ENCODE data around the gene DLX1.
"Not testable (repeated sequence)": the region's sequence is repeated elsewhere in the genome, so short reads cannot be mapped to it uniquely, and the experiment has no call there.

Gene DLX1

DNA sequence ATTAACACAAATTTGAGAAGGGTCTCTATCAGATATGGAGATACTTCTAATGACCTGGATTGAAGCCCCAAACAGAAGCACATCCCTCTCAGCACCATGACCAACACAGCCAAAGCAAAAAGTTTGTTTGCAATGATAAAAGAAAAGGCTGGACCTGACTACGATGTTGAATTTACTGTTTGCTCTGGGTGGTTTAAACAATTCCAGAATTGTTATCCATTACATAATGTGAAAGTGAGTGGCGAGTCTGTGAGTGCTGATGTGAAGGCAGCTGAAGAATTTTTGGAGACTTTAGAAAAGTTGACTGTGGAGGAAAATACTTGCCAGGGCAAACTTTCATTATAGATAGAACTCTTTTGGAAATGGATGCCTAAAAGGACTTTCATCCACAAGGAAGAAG, 34.8 kb downstream of the DLX1 start:
- no peak for DNase-seq

DNA sequence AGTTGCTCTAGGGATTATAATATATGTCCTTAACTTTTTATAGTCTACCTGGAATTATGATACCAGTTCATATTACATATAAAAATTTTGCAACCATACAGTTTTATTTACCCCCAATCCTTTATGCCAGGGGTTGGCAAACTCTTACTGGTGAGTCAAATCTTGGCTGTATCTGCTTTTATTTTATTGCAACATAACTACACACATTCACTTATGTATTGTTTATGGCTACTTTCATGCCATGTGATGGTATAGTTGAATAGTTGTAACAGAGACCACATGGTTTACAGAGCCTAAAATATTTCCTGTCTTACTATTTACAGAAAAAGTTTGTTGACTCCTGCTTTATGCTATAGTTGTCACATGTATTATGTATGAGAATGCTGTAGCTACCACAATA, 43.2 kb downstream of the DLX1 start:
- DNase-seq: no peak

DNA sequence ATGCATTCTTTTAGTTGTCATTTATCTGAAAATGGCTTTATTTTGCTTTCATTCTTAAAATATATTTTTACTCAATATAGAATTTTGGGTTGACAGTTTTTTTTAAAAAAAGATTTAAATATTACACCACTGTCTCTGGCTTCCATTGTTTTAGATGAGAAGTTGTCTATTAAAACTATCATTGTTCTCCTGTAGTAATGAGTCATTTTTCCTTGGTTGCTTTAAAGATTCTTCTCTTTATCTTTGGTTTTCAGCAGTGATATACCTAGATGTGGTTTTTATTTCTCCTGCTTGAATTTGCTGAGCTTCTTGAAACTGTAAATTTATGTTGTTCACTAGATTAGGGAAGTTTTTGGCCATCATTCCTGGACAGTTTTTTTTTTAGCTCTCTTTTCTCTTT, 44.1 kb downstream of the DLX1 start:
- no peak for DNase-seq

DNA sequence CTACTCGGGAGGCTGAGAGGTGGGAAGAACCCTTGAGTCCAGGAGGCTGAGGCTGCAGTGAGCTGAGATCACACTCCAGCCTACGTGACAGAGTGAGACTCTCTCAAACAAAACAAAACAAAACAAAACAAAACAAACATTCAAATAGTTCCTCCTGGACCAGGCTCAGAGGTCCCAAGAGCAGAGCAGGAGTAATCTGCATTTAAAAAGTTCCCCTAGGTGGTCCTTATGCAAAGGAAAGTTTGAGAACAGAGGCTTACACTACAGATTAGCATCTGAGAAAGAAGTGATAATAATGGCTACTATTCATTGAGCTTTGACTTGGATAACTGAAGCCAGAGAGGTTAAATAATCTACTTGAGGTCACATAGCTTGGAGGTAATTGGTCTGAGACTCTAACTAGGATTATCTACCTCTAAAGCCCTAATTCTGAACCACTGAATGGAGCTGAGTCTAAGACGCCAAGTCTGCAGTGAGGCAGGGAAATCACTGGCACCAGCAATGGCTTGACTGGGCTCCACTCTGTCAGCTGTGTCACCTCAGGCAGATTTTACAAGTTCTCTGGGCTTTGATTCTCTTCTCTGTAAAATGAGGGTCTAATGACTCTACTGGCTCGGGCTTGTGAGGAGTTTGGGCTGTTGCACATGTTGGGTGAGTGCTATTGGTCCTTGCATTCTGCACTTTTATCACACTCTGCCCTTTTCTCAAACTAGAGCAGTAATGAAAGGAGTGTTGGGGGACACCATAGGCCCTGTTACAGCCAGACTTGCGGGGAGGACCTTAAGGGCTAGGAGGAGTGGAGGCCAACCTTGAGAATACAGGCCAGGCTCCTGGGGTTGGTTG, 46.6 kb downstream of the DLX1 start:
- DNase-seq: no peak

DNA sequence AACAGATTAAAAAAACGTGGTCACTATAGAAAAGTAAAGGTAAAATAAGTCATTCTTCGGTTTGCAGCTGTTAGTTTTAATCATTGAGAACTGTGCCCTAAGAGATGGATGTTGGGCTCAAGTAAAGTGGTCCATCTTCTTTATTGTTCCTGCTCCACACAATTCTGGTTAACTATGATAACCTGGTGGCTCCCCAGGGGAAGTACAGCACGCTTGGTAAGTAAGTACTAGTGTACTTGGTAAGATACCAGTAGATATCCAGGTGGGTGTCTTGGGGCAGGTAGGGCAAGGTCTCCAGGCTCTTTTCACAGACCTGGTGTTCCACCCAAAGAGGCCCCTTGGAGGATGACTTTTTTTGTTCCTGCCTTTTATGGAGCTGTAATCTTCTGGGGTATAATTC, 49.0 kb downstream of the DLX1 start:
- DNase-seq: no peak

DNA sequence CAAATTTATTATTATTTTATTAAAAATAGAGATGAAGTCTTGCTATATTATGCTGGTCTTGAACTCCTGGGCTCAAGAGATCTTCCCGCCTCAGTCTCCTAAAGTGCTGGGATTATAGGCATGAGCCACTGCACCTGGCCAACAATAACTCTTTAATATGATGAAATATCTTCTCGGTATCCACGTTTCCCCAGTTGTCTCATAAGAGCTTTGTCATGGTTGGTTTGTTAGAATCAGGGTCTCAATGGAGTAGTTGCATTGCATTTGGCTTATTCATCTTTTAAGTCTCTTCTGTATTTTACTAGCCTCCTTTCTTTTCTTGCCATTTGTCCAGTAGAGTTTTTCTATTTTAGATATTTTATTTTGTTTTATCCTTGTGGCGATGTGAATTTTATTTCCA, 50.1 kb downstream of the DLX1 start:
- DNase-seq: no peak

DNA sequence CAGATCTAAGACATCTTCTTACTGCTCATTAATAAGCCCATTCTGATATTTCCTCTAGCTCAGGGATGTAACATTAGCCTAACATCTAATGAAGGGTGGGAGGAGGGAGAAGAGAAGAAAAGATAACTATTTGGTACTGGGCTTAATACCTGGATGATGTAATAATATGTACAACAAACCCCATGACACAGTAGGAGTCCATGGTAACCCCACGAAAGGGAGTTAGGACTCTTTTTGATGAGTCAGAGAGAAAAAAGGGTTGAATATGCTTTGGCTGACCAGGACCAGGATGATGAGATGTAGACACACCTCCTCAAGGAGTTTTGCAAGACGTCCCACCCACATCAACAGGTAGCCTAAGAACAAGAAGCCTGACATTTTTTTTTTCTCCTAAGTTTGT, 51.8 kb downstream of the DLX1 start:
- no peak for DNase-seq

DNA sequence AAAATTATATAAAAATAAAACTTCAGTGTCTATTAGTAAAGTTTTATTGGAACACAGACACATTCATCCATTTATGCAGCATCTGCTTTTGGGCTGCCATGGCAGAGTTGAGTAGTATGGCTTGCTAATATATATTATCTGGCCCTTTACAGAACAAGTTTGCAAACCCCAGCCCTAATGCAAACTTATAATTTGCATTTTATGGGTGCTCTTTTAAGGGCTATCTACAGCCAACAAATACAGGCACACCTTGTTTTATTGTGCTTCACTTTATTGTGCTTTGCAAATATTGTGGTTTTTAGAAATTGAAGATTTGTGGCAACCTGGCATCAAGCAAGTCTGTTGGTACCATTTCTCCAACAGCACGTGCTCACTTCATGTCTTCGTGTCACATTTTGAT, 52.6 kb downstream of the DLX1 start:
- no peak for DNase-seq

DNA sequence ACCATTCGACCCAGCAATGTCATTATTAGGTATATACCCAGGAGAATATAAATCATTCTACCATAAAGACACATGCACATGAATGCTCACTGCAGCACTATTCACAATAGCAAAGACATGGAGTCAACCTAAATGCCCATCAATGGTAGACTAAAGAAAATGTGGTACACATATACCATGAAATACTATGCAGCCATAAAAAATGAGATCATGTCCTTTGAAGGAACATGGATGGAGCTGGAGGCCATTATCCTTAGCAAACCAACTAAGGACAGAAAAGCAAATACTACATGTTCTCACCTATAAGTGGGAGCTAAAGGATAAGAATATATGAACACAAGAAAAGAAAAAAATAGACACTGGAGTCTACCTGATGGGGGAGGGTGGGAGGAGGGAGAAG, 53.4 kb downstream of the DLX1 start:
- not testable (repeated sequence) for DNase-seq

Measured in activated naive CD4-positive, alpha-beta T cell treated with Interleukin-2 at 50 U/mL for 16 hours (primary cell).